ENCODE measurements around the gene PPFIBP1.
A peak's percentile ranks its signal among the peaks of the same experiment; 100 is the strongest.
"Not testable (repeated sequence)": the region's sequence is repeated elsewhere in the genome, so short reads cannot be mapped to it uniquely, and the experiment has no call there.

The PPFIBP1 gene

GRCh38 chr12:27541031-27541719 lies 17.2 kb downstream of the PPFIBP1 start:
- no peak for DNase-seq

GRCh38 chr12:27542628-27543027 lies 18.6 kb downstream of the PPFIBP1 start:
- no peak for DNase-seq

DNA sequence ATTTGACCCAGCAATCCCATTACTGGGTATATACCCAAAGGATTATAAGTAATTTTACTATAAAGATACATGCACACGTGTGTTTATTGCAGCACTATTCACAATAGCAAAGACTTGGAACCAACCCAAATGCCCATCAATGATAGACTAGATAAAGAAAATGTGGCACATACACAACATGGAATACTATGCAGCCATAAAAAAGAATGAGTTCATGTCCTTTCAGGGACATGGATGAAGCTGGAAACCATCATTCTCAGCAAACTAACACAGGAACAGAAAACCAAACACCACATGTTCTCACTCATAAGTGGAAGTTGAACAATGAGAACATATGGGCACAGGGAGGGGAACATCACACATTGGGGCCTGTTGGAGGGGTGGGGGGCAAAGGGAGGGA lies 20.9 kb downstream of the PPFIBP1 start:
- not testable (repeated sequence) for DNase-seq

DNA sequence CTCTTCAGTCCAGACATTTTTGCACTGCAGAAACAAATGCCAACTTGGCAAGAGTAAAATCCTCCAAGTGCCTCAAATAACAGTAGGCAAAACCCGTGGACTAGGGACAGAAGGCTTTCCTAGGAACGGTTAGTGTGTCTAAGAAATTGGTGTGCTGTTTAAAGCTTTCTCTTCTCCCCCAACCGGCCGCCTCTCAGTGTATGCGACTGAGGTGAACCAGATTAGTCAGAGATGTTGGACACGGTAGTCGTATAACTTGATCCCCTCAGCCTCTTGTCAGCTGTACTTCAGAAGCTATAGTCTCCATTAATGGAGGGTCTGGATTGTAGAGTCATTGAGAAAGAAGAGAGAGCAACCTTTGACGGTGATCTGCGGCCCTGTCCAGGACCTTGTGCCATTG lies 21.7 kb downstream of the PPFIBP1 start:
- DNase-seq, result peak in 2 of 58 donors; percentile 33 to 50

DNA sequence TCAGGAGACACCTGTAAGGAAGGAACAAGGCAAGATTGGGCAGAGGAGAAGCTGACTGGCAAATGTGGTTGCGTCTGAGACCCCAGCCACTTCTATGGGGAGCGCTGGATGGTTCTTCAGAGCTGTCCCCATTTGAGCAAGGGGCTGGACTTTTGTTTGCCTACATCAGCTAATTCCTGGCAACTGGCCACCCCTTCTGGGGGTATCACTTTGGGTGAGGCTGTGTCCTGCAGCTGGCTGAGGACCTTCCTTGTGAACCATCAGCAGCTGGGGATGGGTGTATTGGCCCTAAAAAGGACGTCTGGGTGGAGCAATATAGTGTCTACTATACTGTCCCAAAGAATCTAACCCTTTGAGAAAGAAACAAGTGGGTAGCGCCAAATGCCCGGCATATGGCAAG lies 23.6 kb downstream of the PPFIBP1 start:
- DNase-seq, result no peak

GRCh38 chr12:27548301-27549199 lies 24.5 kb downstream of the PPFIBP1 start:
- DNase-seq, result no peak

GRCh38 chr12:27549236-27549800 lies 25.3 kb downstream of the PPFIBP1 start:
- no peak for DNase-seq

DNA sequence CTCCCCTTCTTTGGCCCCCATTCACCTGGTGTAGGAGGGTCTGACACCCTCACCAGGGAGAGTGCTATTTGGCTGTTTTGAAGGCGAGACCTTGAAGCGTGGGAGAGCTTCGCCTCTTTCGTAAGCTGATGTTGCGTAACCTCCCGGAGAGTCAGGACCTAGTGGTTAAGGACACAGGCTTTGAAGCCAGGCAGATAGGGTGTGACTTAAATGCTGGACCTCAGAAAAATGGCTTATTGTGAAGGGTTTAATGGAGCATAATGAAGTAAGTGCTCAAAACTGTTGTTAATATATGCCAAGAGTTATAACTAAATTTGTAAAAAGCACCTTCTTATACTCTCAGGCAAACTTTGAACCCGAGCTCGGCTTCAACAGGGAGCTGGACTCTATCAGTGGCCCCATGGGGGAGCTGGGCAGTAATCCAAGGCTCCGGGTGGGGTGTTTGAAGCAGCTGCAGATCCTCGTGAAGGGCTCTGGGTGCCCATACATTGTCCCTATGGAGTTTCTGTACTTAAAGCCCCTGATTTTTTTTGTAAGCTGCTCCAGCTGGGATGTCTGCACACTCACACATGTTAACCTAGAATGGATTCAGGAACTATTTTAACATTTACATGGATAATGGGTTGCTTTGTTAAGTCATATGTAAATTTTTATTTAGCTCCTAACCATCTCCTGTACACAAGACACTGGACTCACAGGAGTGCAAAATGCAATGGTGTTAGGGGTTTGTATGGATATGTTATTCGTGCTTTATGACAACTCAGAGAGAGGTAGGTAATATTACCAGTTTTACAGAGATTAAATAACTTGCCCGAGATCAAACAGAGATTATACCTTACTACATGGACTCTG lies 26.0 kb downstream of the PPFIBP1 start:
- DNase-seq, result peak in 12 of 58 donors; percentile 9 to 55 (median 22)

- no peak for DNase-seq
Observed at GRCh38 chr12:27550653-27550975, 26.6 kb downstream of the PPFIBP1 start.

DNA sequence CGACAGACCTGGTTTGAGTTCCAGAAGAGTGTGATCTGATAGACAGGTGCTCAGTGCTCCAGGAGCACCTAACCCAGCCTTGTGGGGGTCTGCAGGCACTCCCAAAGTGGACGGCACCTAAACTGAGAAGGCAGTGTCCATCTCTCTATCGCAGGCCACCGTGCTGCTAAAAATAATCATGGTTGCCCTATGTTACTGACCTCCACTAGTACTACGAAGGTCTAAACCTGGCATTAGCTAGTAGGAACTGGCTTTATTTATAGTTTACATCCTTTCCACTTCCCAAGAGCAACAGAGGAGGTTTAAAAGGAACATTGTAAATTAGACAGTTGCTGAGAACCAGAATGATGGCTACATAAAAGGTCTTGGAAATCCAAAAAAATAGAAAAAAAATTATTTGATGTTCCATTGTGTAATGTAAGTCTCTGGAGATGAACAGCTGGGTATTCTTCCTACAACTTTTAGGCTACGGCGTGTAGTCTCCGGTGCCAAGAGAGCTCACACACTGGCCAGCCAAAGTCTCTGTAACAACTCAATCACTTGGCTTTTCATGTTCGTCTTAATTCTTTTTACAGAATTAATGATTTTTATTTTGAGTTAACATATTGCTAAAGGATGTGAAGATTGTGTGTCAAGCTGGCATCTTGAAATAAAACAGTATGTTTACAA lies 27.3 kb downstream of the PPFIBP1 start:
- DNase-seq, result no peak

GRCh38 chr12:27552235-27552634 lies 28.2 kb downstream of the PPFIBP1 start:
- DNase-seq, result peak in 1 of 58 donors; percentile 18

DNA sequence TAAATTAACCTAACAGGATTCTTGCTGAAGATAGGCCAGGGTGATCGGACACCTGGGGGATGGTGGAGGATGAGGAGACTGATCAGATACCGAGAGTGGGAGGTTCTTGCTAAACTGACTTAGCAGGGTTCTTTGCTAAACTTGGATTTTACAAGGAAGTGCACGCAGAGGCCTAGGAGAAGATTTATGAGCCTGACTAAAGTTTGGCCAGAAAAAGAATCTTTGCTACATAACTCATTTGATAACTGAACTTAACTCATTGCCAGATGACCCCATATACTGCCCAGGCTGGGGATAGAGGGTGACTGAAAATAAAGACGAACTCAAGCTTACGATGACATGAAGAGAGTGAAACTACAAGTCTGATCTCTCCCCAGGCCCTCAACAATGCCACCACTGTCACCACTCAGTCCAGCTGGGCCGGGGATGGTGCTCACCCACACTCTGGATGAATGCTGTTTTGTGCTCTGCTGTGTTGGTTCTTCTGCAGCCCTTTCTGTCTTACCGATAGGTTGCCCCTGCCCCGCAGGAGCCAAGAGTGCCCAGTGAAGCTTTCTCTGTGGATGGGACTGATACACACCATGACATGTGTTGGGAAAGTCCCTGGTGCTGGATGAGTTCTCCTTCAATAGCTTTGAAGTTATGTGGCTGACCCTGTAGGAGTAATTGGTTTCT lies 29.0 kb downstream of the PPFIBP1 start:
- peak in 52 of 58 donors; percentile 15 to 90 (median 70) for DNase-seq

DNA sequence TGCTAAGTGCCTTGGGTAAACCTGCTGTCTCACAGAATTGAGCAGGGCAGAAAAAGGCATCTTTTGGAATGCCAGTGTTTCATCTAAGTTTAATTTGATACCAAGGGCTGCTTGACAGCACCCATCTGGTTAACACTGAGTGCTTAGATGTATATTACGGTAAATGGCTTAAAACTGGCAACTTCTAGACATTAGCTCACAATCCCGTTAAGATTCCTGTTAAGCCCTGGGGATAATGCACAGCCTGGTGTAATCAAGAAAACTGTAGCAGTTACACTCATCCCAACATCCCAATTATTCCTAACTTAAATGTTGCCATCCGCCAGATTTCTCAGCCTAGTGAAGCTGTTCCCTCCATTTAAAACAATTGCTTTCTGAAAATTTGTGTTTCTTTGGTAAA lies 29.9 kb downstream of the PPFIBP1 start:
- no peak for DNase-seq

- DNase-seq, result peak in 44 of 58 donors; percentile 11 to 81 (median 56)
Observed at GRCh38 chr12:27554421-27555186, 30.6 kb downstream of the PPFIBP1 start.

GRCh38 chr12:27555361-27555760 lies 31.4 kb downstream of the PPFIBP1 start:
- DNase-seq, result peak in 1 of 58 donors; percentile 52

DNA sequence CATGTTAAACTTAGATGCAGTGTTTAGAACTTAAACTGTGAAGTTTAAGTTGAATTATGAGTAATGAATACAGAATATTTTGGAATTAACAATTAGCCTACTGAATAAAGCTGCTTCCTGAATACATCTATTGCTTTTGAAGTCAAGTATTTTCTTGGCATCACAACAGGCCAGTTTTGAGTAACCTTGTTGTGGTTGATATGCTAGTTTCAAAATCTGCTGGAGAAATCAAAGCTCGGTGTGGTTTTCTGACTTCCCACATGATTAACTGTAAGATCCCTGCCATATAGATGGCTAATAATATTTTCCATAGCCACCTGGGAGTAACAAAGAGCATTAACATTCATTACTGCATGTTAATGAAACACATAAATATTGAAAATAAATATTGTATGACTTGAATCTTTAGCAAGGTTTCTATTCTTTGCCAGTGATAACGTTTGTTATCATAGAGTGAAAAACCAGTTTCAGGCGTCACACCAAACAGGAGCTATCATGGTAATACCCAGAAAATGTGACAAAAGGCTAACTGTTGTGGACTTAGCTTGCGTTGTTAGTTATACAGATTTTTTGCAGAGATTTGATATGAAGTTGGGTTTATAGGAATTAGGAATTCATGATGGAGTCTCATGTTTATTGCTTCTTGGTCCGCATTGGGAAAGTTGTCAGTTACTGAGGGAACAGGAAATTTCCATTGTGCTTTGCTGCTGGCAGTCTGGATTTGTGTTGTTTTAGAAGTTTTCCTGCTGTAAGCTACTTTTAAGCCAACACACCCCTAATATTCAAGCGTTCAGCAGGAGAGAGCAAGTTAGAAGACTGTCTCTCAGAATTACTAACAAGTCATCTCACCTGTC lies 32.1 kb downstream of the PPFIBP1 start:
- DNase-seq, result peak in 1 of 58 donors; percentile 12

DNA sequence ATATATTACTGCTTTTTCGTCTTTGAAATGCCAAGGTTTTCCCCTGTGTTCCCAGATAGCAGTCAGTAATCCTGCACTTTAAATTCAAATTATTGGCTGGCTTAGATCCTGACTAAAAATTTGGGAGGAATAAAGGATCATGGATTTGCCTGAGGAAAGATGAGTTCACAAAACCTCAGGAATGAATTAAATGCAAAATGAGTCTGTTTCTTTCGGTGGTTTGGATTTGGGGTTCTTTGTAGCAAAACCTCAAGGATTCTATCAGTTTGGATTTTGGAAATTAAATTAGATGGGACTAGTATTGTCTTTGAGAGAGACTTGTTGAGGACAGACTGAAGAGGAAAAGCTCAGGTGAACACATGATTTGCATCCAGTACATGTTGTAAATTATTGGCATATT lies 36.1 kb downstream of the PPFIBP1 start:
- no peak for DNase-seq
